ENCODE measurements around the gene FARP2.

- no peak for TF ChIP-seq POLR2A (IDR thresholded peaks at IDR 0.05; ENCODE audit: extremely low read depth, insufficient read length)
- no peak for TF ChIP-seq CTCF (IDR thresholded peaks at IDR 0.05; ENCODE audit: low read depth, low read length)
- no peak for TF ChIP-seq MAX (IDR thresholded peaks at IDR 0.05; ENCODE audit: low read depth, low read length)
Observed at GRCh38 chr2:241366678-241367077, 10.6 kb downstream of the FARP2 start.
